HCEC 1CT (cell line): ENCODE data around the gene HSPA4L.

Source experiments
- DNase-seq: peaks from one replicate; pipeline ENCODE4 v3.0.0-alpha.2; 2017

HSPA4L gene

GRCh38 chr4:127782275-127783025 lies at the start of gene HSPA4L:
Gene HSPA4L, plus strand, starts transcription at chr4:127782322. Its CDS starts 229 bp downstream, at chr4:127782551.
- DNase-seq = peak; percentile 23

- peak; percentile 33 for DNase-seq
Observed at GRCh38 chr4:127732623-127733328, 49.3 kb upstream of the HSPA4L start.

DNA sequence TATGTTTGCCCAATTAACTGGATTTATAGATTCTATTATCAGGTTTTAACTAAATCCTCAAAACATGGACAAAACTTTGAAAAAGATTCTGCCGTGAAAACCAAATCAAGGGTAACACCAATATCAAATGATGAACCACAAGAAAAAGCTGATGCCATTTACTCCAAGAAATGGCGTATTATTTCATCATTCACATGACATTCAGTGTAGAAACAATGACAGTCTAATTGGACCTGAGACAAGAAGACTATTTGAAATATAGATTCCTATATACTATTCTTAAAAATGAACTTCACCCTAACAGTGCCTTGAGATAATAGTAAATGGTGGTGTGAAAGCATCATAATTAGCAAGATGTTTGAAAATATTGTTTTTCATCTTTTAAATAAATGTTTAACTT lies 47.1 kb upstream of the HSPA4L start:
- no peak for DNase-seq

DNA sequence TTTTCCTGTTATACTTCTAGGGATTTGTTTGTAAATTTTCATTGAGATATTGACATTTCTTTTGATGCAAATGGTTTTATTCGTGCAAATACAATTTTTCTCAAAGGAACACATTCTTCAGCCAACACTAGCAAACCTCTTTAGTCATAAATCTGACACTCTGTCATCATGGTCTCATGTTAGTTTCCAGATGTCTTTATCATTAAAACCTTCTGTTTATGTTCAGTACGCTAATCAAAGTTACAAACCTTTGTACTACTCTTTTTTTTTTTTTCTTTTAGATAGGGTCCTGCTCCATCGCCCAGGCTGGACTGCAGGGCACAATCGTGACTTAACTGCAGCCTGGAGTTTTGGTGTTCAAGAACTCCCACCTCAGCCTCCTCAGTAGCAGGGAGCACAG lies 44.8 kb upstream of the HSPA4L start:
- DNase-seq = no peak

DNA sequence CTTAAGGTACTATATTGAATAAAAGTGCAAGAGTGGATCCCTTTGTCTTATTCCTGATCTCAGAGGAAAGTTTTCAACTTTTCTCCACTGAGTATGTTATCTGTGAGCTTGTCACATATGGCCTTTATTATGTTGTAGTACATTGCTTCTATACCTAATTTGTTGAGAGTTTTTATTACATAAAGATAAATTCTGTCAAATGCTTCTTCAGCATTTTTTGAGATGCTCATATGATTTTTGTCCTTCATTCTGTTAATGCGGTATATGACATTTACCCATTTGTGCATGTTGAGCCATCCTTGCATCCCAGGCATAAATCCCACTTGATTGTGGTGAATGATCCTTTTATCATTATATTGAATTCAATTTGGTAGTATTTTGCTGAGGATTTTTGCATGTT lies 40.9 kb upstream of the HSPA4L start:
- DNase-seq = no peak

- DNase-seq = no peak
Observed at GRCh38 chr4:127747883-127748282, 34.2 kb upstream of the HSPA4L start.

- no peak for DNase-seq
Observed at GRCh38 chr4:127748957-127749356, 33.2 kb upstream of the HSPA4L start.

GRCh38 chr4:127756906-127757305 lies 25.2 kb upstream of the HSPA4L start:
- DNase-seq = no peak

DNA sequence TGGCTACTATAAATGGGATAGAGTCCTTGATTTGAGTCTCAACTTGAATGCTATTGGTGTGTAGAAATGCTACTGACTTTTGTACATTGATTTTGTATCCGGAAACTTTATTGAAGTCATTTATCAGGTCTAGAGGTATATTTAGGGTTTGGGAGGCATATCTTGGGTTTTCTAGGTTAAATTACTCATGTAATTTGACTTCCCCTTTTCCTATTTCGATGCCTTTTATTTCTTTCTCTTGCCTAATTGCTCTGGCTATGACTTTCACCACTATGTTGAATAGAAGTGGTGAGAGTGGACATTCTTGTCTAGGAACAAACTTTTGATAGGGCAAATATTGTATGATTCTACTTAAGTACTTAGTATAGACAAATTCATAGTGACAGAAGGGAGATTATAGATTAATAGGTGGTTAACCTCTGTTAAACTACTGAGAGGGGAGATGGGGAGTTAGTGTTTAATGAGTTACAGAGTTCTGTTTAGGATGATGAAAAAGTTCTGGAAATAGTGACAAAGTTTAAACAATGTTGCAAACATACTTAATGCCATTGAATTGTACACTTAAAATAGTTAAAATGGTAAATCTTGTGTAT lies 22.8 kb upstream of the HSPA4L start:
- DNase-seq = no peak

DNA sequence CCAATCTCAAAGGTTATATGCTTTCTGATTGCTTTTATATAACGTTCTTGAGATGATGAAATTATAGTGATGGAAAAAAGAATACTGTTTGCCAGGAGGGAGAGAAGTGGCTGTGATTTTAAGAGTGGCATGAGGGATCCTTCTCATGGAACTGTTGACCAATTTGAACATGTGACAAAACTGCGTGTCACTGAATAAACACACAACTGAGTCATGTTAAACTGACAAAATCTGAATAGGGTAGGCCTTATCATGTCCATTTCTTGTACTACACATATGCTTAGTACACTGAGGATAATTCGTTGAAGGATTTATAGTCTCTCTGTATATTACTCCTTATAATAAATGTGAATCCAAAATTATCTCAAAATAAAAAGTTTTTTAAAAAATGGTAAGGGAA lies 22.2 kb upstream of the HSPA4L start:
- DNase-seq = no peak

DNA sequence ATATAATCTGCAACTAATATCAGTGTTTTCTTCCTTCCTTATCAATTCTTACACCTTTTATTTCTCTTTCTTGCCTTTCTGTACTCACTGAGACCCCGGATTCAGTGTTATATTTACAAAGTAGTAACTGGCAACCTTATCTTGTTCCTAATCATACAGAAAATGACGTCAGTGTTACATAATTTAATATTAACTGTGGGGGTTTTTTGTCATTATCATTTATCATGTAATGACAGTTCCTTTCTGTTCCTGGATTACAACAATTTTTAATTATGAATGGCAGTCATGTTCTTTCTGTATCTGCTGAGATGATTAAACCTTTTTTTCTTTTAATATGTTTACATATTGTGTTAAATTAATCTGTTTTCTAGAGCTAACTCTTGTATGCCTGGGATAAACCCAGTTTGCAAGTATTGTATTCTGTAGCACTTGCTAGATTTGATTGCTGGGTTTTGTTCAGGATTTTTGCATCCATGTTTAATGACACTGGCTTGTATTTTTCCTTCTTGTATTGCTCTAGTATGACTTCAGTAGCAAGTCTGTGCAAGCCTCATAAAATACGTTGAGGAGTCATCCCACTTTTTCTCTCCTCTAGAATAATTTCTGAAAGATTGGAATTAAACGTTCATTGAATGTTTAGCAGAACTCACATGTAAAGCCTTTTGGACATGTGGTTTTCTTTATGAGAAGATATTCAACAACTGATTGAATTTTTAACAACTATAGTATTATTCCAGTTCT lies 10.4 kb upstream of the HSPA4L start:
- no peak for DNase-seq

- no peak for DNase-seq
Observed at GRCh38 chr4:127772769-127773671, 9.1 kb upstream of the HSPA4L start.

DNA sequence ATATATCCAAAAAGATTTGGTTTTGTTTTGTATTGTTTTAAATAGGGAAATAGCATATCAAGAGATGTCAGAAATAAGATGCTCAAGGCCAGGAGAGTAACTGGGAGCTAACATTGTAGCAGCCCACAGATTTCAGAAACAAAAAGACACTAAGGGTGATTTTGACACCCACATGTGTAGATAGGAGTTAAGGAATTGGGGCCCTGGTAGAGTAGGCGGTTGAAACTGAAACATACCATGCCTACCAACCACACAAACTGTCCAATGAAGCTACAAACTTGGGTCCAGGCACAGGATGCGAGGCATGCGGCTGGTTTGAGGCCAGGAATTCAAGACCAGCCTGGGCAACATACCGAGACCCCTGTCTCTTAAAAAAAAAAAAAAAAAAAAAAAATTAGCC lies 6.3 kb upstream of the HSPA4L start:
- DNase-seq = no peak

DNA sequence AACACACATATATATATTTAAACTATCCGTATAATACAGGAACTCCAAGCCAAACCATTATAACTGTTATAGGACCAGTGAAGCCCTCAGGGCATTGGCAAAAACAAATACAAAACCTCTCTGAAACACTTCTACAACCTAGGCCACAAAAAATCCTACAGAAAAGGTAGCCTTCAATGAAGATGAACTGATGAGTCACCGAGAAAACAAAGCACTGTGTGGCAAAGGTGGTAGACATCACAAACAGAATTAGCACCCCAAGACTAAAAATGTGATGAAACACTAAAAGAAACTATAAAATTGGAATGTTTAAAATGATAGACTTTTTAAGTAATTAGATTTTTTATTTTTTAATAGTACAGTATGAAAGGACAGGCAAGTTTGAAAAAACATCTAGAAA lies 5.5 kb upstream of the HSPA4L start:
- no peak for DNase-seq

DNA sequence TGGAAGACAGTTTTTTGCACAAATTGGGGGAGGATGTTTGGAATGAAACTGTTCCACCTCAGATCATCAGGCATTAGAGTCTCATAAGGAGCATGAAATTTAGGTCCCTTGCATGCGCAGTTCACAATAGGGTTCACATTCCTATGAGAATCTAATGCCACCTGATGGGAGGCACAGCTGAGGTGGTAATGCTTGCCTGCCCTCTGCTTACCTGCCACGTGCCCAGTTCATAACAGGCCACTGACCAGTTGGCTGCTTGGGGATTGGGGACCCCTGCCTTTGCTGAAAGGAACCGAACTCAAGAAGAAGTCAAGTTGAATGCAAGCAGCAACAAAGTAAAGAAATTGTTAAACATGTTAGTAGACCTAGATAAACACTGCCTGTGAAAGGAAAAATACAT lies 4.6 kb upstream of the HSPA4L start:
- no peak for DNase-seq

DNA sequence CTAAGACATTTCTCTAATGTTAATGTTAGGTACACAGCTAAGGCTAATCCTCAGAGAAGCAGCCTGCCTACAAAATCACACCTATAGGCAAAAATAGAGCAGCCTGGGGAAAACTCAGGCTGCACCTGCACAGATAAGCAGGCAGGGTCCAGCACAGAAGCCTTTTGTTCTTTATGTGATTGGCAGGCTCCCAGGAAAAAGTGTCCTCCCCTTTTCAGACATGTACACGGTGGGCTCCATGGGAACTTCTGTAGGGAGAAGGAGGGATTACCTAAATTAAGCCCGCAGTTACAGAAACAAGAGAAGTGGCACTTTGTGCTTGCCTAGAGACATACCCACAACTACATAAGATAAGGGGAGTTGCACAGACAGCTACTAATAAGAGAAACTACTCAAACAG lies 4.0 kb upstream of the HSPA4L start:
- no peak for DNase-seq

- DNase-seq = no peak
Observed at GRCh38 chr4:127780598-127780997, 1.5 kb upstream of the HSPA4L start.

DNA sequence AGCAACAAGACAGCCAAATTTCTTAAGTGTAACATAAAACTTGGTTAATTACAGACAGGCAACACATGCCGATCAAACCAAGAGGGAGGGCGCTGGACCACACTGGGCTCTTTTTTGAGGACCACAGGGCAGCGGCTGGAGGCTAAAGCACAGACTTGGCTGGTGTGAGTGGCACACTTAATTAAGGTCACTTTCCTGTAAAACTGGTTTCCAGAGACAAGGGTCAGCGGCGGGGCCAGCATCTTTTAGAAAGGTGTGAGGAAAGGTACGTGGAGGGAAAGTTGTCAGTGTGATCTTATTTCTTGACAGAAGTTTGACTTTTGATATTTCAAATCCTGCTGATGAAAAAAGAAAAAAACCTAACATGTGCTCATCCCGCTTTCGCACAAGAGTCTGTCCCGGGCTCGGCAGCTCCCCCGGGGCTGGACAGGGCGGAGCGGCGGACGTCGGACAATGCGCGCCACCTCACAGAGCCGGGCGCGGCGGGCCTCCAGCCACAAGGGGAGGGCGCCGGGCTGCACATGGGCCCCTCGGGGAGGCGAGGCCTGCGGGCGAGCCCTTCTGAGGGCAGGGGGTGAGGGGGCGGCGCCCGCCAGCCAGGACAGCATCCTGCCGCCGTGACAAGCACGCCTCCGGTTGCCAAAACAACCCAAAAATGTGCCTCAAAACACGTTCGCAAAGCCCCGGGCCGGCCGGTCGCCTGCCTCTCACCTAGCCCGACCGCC lies 660 bp upstream of the HSPA4L start:
- no peak for DNase-seq

DNA sequence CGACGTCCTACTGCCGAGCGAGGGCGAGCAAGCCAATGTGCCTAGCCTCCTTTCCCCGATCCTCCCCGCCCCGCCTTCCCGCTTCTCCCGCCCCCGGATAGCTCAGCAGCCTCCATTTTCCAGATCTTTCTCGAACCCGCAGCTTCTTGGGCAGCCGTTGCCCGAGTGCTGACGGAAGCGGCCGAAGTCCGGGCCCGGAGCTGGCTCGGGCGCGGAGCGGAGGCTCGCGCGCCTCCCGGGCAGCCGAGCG lies 172 bp upstream of the HSPA4L start:
- DNase-seq = peak; percentile 76

DNA sequence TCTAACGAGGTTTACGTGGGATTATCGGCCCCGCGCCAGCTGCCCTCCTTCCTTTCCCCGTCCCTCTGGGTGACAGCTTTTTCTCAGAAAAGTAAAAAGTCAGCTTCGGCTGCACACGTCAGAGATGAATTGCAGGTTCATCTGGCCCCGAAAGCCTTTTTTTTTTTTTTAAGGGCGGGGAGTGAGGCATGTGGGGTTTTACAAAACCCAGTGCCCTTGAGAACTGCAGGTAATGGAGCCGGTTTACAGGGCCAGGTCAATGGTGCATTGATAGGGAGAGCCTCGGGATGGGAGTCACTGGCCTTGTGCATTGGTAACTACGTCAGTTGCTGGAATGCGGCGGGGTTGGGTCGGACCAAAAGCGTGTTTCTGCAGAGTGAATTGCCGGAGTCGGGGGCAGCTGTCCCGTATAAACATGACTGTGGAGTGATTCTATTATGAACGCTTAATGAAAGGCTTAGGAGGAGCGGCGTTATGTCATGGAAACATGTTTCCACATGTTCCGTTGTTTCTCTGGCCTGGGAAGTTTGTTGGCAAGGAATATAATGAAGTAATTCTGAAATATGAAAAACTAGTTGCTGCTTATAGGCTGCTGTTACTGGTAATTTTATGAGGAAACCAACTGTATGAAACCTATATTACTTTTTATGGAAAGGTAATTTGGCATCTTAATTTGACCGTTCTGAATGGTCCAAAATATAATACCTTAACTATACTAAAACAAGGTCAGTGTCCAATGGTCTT lies 1.1 kb downstream of the HSPA4L start:
- DNase-seq = peak; percentile 5
